Naive thymus-derived CD8-positive, alpha-beta T cell (primary cell): ENCODE results near the gene SURF1. TPM values are rescaled to one million over a fixed set of nuclear protein-coding genes. Genes with fewer than 3 reads are reported as not detected.
"Not testable (repeated sequence)": the region's sequence is repeated elsewhere in the genome, so short reads cannot be mapped to it uniquely, and the experiment has no call there.

Source experiments
- ATAC-seq, 2 donors: fragments of 150-1000 bp; cut with Tn5 transposase in 1 of 2; sonication (Bioruptor Pico), chemical (Tn5 transposase) in 1 of 2; 1 replicate in 1 of 2; 2 replicates in 1 of 2; pipeline ENCODE4 v1.10.0; 2021; ENCODE audit warnings: mild to moderate bottlenecking in 2 of 2, moderate library complexity in 2 of 2
- POLR2A ChIA-PET: fragments of 350-600 bp; sonication (Branson Sonifier 250); formaldehyde crosslinking; loops from one replicate; lab custom pipeline; 2021; ENCODE audit warnings: antibody characterized with exemption; lab: Charles Lee
- DNase-seq, 10 donors: peaks; one replicate each; pipeline versions ENCODE4 v3.0.0 to v3.0.0-alpha.2; 2020 to 2022
- H3K27ac Mint-ChIP-seq, 10 donors: one replicate each; pipeline ENCODE4 v1.8.0; 2020 to 2022; ENCODE audit warnings: mild to moderate bottlenecking in 10 of 10, mixed read lengths in 10 of 10, moderate library complexity in 4 of 10, inconsistent platforms in 1 of 10
- H3K27me3 Mint-ChIP-seq, 5 donors: one replicate each; pipeline ENCODE4 v1.8.0; 2021 to 2022; ENCODE audit warnings: mixed read lengths in 5 of 5
- H3K36me3 Mint-ChIP-seq, 3 donors: one replicate each; pipeline ENCODE4 v1.8.0; 2020 to 2022; ENCODE audit warnings: mixed read lengths in 3 of 3, mild to moderate bottlenecking in 2 of 3, inconsistent platforms in 1 of 3
- H3K4me1 Mint-ChIP-seq, 4 donors: one replicate each; pipeline ENCODE4 v1.8.0; 2021 to 2022; ENCODE audit warnings: mixed read lengths in 4 of 4
- H3K4me3 Mint-ChIP-seq, 10 donors: one replicate each; pipeline ENCODE4 v1.8.0; 2020 to 2022; ENCODE audit warnings: mild to moderate bottlenecking in 10 of 10, mixed read lengths in 10 of 10, moderate library complexity in 6 of 10, inconsistent platforms in 1 of 10
- H3K9me3 Mint-ChIP-seq, 9 donors: one replicate each; pipeline ENCODE4 v1.8.0; 2020 to 2022; ENCODE audit warnings: mixed read lengths in 9 of 9, mild to moderate bottlenecking in 3 of 9, inconsistent platforms in 1 of 9, moderate library complexity in 1 of 9
- polyA plus RNA-seq, 3 donors: library from polyadenylated mRNA; unstranded; fragments of 300-500 nt; fragmentation: Illumina TruSeq; gene quantifications; one replicate each; pipeline ENCODE4 v1.2.3, GENCODE V29; 2021
- total RNA-seq, 8 experiments: library from RNA in 2 of 8; stranded (reverse) in 2 of 8; gene quantifications; one replicate each; pipeline ENCODE4 v1.2.3 and lab custom pipeline; 2021 to 2026

Gene SURF1
- total and polyA plus RNA-seq, 5 experiments from 2014 or later: 58.7 to 119 (median 90.6) TPM

- H3K4me3 Mint-ChIP-seq: peak within 1 kb of the TSS; percentile 90 to 98 (median 96)
- peak within 1 kb of the TSS; percentile 89 to 98 (median 96) for H3K27ac Mint-ChIP-seq
- peaks cover 22 to 65% (median 60%) of the 10 kb centered on the region in 4 donors for H3K4me1 Mint-ChIP-seq
- H3K36me3 Mint-ChIP-seq: peaks cover 0 to 54% (median 7%) of the 10 kb centered on the region in 3 donors
- POLR2A ChIA-PET: interaction anchor here (0.7 to 2.2 kb wide), 6 partner anchors 12 to 149 kb away, joined by 3 to 21 read pairs (median 4); partner anchors contain the start of genes MED22, RPL7A, SURF1 and SURF2
- DNase-seq (peak; percentile 88 to 94 (median 92)), ATAC-seq (peak; percentile 93 to 95)
- no peaks in the 10 kb centered on the region for H3K9me3 Mint-ChIP-seq
- no peaks in the 10 kb centered on the region for H3K27me3 Mint-ChIP-seq
Measured at GRCh38 chr9:133335924-133336811, 20.1 kb downstream of the SURF1 start, which contains the start of gene SURF6. Gene SURF6, minus strand, starts transcription at chr9:133336188. Its CDS starts 56 bp downstream, at chr9:133336132.

GRCh38 chr9:133334888-133335287 lies 21.4 kb downstream of the SURF1 start:
- peaks cover 16 to 55% (median 49%) of the 10 kb centered on the region in 4 donors for H3K4me1 Mint-ChIP-seq

GRCh38 chr9:133334161-133334560 lies 22.1 kb downstream of the SURF1 start:
- POLR2A ChIA-PET: interaction anchor here (0.6 to 2.2 kb wide), 4 partner anchors 14 to 40 kb away, joined by 3 to 21 read pairs (median 10); partner anchors contain the start of genes MED22, RPL7A, SURF1 and SURF2
- H3K4me1 Mint-ChIP-seq: peaks cover 12 to 50% (median 44%) of the 10 kb centered on the region in 4 donors
- no peaks in the 10 kb centered on the region for H3K27me3 Mint-ChIP-seq
- H3K4me3 Mint-ChIP-seq: peak overlapping the region in 8 of 10 donors; percentile 8 to 98 (median 56)
- ATAC-seq (no peak), DNase-seq (no peak)
- H3K9me3 Mint-ChIP-seq: no peaks in the 10 kb centered on the region
- peak overlapping the region in 4 of 10 donors; percentile 27 to 57 (median 52) for H3K27ac Mint-ChIP-seq
- H3K36me3 Mint-ChIP-seq: peaks cover 0 to 55% (median 3%) of the 10 kb centered on the region in 3 donors

More at GRCh38 chr9:133334888-133335287, 21.4 kb downstream of the SURF1 start:
- not testable (repeated sequence) for H3K9me3 Mint-ChIP-seq, ATAC-seq, H3K27me3 Mint-ChIP-seq, DNase-seq
- POLR2A ChIA-PET: interaction anchor here (1.2 to 2.2 kb wide), 4 partner anchors 9 to 42 kb away, joined by 3 to 21 read pairs (median 10); partner anchors contain the start of genes MED22, RPL7A, SURF1 and SURF2
- H3K27ac Mint-ChIP-seq: peak overlapping the region in 9 of 10 donors; percentile 89 to 97 (median 95)
- peaks cover 0 to 57% (median 6%) of the 10 kb centered on the region in 3 donors for H3K36me3 Mint-ChIP-seq
- peak overlapping the region; percentile 90 to 98 (median 96) for H3K4me3 Mint-ChIP-seq

- Mint-ChIP-seq H3K4me3 (peak overlapping the region in 3 of 10 donors; percentile 22 to 62 (median 41)), H3K4me1 (peaks cover 13 to 48% (median 41%) of the 10 kb centered on the region in 4 donors), H3K36me3 (peaks cover 0 to 50% (median 3%) of the 10 kb centered on the region in 3 donors), H3K9me3 (no peaks in the 10 kb centered on the region), H3K27me3 (no peaks in the 10 kb centered on the region), H3K27ac (peak overlapping the region in 3 of 10 donors; percentile 14 to 51 (median 19))
- DNase-seq: no peak
- POLR2A ChIA-PET: interaction anchor here (0.5 to 0.7 kb wide), 3 partner anchors 19 to 683 kb away, joined by 3 read pairs; no protein-coding TSS in a partner anchor
- ATAC-seq: no peak
Measured at GRCh38 chr9:133333566-133333965, 22.7 kb downstream of the SURF1 start.

- Mint-ChIP-seq H3K4me1 (peaks cover 17 to 53% (median 42%) of the 10 kb centered on the region in 4 donors), H3K4me3 (peak overlapping the region in 3 of 10 donors; percentile 22 to 45 (median 41)), H3K27ac (peak overlapping the region in 3 of 10 donors; percentile 19 to 40 (median 32)), H3K36me3 (peaks cover 0 to 50% (median 3%) of the 10 kb centered on the region in 3 donors), H3K9me3 (no peaks in the 10 kb centered on the region), H3K27me3 (no peaks in the 10 kb centered on the region)
- DNase-seq (no peak), ATAC-seq (no peak)
- POLR2A ChIA-PET: interaction anchor here (0.5 kb wide), 1 partner anchor 683 kb away, joined by 3 read pairs; no protein-coding TSS in a partner anchor
Measured at GRCh38 chr9:133333011-133333410, 23.3 kb downstream of the SURF1 start.

GRCh38 chr9:133332381-133332730 lies 23.9 kb downstream of the SURF1 start:
- POLR2A ChIA-PET: no interaction called here
- Mint-ChIP-seq H3K9me3 (no peaks in the 10 kb centered on the region), H3K27me3 (no peaks in the 10 kb centered on the region), H3K27ac (peak overlapping the region in 1 of 10 donors; percentile 19), H3K4me3 (peak overlapping the region in 1 of 10 donors; percentile 24), H3K4me1 (peaks cover 15 to 53% (median 39%) of the 10 kb centered on the region in 4 donors), H3K36me3 (peaks cover 0 to 50% (median 3%) of the 10 kb centered on the region in 3 donors)
- DNase-seq (no peak), ATAC-seq (no peak)

GRCh38 chr9:133331641-133332380 lies 24.5 kb downstream of the SURF1 start:
- Mint-ChIP-seq H3K36me3 (peaks cover 0 to 50% (median 3%) of the 10 kb centered on the region in 3 donors), H3K4me1 (peaks cover 15 to 53% (median 35%) of the 10 kb centered on the region in 4 donors), H3K27ac (peak overlapping the region in 1 of 10 donors; percentile 19), H3K4me3 (peak overlapping the region in 1 of 10 donors; percentile 24), H3K27me3 (no peaks in the 10 kb centered on the region), H3K9me3 (no peaks in the 10 kb centered on the region)
- ATAC-seq (no peak), DNase-seq (no peak)
- POLR2A ChIA-PET: no interaction called here

GRCh38 chr9:133331221-133331620 lies 25.1 kb downstream of the SURF1 start:
- no peak for ATAC-seq
- POLR2A ChIA-PET: no interaction called here
- H3K4me1 Mint-ChIP-seq: peaks cover 14 to 52% (median 29%) of the 10 kb centered on the region in 4 donors
- H3K27me3 Mint-ChIP-seq: no peaks in the 10 kb centered on the region
- no peak overlapping the region for H3K4me3 Mint-ChIP-seq
- DNase-seq: no peak
- no peak overlapping the region for H3K27ac Mint-ChIP-seq
- no peaks in the 10 kb centered on the region for H3K9me3 Mint-ChIP-seq
- H3K36me3 Mint-ChIP-seq: peaks cover 0 to 50% (median 3%) of the 10 kb centered on the region in 3 donors

- H3K27me3 Mint-ChIP-seq, ATAC-seq, H3K4me3 Mint-ChIP-seq, DNase-seq, H3K9me3 Mint-ChIP-seq: not testable (repeated sequence)
- Mint-ChIP-seq H3K27ac (peak overlapping the region in 3 of 10 donors; percentile 44 to 57 (median 46)), H3K4me1 (peaks cover 7 to 38% (median 18%) of the 10 kb centered on the region in 4 donors), H3K36me3 (peaks cover 0 to 45% (median 3%) of the 10 kb centered on the region in 3 donors)
- POLR2A ChIA-PET: interaction anchor here (1.0 to 1.4 kb wide), 2 partner anchors 18 to 37 kb away, joined by 3 to 4 read pairs; partner anchors contain the start of genes MED22 and RPL7A
Measured at GRCh38 chr9:133329306-133330156, 26.8 kb downstream of the SURF1 start.

- Mint-ChIP-seq H3K27me3 (no peaks in the 10 kb centered on the region), H3K9me3 (no peaks in the 10 kb centered on the region), H3K27ac (peak overlapping the region in 5 of 10 donors; percentile 27 to 56 (median 52)), H3K4me3 (no peak overlapping the region), H3K4me1 (peaks cover 0 to 27% (median 11%) of the 10 kb centered on the region in 4 donors), H3K36me3 (peaks cover 0 to 31% (median 3%) of the 10 kb centered on the region in 3 donors)
- POLR2A ChIA-PET: no interaction called here
- ATAC-seq (no peak), DNase-seq (no peak)
Measured at GRCh38 chr9:133327834-133328484, 28.3 kb downstream of the SURF1 start.
